AG10803 (cell line): ENCODE results near the gene GLIS1.
"Not testable (repeated sequence)": the region's sequence is repeated elsewhere in the genome, so short reads cannot be mapped to it uniquely, and the experiment has no call there.

ENCODE experiments used
- DNase-seq: peaks from one replicate; pipeline ENCODE4 v3.0.0; 2010; ENCODE audit warnings: low read depth
- H3K4me3 ChIP-seq: 2 replicates; pipeline ENCODE4 v1.5.1; 2011; ENCODE audit warnings: mild to moderate bottlenecking, low read length, control low read depth
- CTCF ChIP-seq: conservative IDR thresholded peaks from 2 replicates; pipeline ENCODE4 v1.5.1; 2011; ENCODE audit warnings: mild to moderate bottlenecking, low read length, control low read depth, inconsistent platforms

The GLIS1 gene

GRCh38 chr1:53648516-53648915, 90.4 kb downstream of the GLIS1 start:
- TF ChIP-seq CTCF: no peak
- no peak for DNase-seq
- no peak overlapping the region for H3K4me3 ChIP-seq

- not testable (repeated sequence) for DNase-seq, H3K4me3 ChIP-seq
These were observed 91.0 kb downstream of the GLIS1 start for GRCh38 chr1:53647915-53648314.

- TF ChIP-seq CTCF: no peak
- DNase-seq: no peak
- H3K4me3 ChIP-seq: no peak overlapping the region
These were observed 92.2 kb downstream of the GLIS1 start for GRCh38 chr1:53646732-53647131.

- DNase-seq: no peak
- no peak for TF ChIP-seq CTCF
- no peak overlapping the region for H3K4me3 ChIP-seq
These were observed 93.3 kb downstream of the GLIS1 start for GRCh38 chr1:53645690-53646078.

GRCh38 chr1:53644909-53645689, 93.9 kb downstream of the GLIS1 start:
- no peak for TF ChIP-seq CTCF
- H3K4me3 ChIP-seq: no peak overlapping the region
- no peak for DNase-seq

GRCh38 chr1:53644496-53644895, 94.5 kb downstream of the GLIS1 start:
- TF ChIP-seq CTCF: no peak
- H3K4me3 ChIP-seq: no peak overlapping the region
- DNase-seq: no peak

- no peak for DNase-seq
- TF ChIP-seq CTCF: no peak
- H3K4me3 ChIP-seq: no peak overlapping the region
These were observed 95.0 kb downstream of the GLIS1 start for GRCh38 chr1:53643881-53644390.
